ENCODE data around the gene UROC1. TPM values are rescaled to one million over a fixed set of nuclear protein-coding genes. Genes with fewer than 3 reads are reported as not detected.

Gene UROC1
- total and polyA plus RNA-seq, 5 donors from 2014 or later = not detected

DNA sequence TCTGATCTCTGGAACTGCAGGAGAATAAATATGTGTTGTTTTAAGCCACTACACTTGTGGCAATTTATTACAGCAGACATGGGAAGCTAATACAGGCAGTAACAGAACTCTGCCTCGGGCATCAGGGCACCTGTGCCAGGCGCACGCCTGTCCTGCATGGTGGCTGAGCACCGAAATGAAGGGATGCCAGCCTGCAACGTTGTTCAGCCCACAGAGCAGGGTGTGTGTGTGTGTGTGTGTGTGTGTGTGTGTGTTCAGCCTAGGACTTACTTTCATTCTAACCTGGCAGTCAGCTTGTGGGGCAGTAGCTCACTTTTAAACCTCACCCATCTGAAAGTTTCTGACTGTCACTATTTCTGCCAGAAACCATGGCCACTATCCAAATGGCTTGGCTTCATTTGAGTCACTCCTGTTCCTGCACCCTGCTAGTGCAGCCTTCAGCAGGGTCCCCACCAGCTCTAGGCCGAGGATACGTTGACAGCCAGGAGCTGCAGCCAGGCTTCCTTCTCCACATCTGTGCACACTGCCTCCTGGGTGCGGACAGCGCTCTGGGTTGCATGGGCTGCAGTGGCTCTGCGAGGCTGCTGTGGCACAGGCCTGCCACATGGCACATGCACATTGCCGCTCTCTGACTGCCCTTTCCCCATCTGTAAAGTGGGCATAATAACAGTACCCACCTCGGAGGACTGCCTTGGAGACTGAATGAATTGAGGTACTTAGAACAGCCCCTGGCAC is 4.5 kb downstream of the UROC1 start:
- H3K9me3 ChIP-seq (ENCODE audit: control insufficient read depth in 2 of 2, low read length in 2 of 2) = no peaks in the 10 kb centered on the region
- no peaks in the 10 kb centered on the region for H3K9me3 Mint-ChIP-seq
- DNase-seq (no peak), ATAC-seq (ENCODE audit: low read depth in 2 of 2) (no peak)
- H3K36me3 ChIP-seq (ENCODE audit: control insufficient read depth, insufficient read depth, low read length) = no peaks in the 10 kb centered on the region
- H3K27ac ChIP-seq (ENCODE audit: insufficient read depth, low read length, poor library complexity, severe bottlenecking) = no peak overlapping the region
- H3K4me1 Mint-ChIP-seq = no peaks in the 10 kb centered on the region
- no peaks in the 10 kb centered on the region for H3K4me1 ChIP-seq (ENCODE audit: control insufficient read depth, insufficient read depth, low read length, poor library complexity, severe bottlenecking)
- H3K27me3 Mint-ChIP-seq = no peaks in the 10 kb centered on the region
- H3K27me3 ChIP-seq (ENCODE audit: control insufficient read depth, insufficient read depth, low read length) = no peaks in the 10 kb centered on the region
- H3K27ac Mint-ChIP-seq = no peak overlapping the region
- no peaks in the 10 kb centered on the region for H3K36me3 Mint-ChIP-seq
- no peak overlapping the region for H3K4me3 ChIP-seq (ENCODE audit: low read depth, low read length)
- no peak overlapping the region for H3K4me3 Mint-ChIP-seq

DNA sequence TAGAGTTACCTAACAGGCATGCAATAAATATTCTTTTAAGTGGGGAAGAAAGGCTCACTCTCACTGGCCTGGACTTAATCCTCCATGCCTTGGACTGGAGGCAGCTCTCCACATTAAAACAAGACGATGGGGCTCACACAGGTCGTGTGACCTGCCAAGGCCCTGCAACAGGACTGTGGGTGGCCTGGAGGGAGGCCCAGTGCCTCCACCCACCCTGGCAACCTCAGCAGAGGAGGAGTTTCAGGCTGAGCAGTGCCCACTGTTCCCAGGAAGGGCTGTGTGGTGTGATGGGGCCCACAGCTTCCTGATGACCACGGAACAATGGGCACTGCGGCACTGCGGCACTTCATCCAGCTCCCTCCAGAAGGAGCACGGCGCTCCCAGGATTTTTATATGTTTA is 5.5 kb downstream of the UROC1 start:
- no peaks in the 10 kb centered on the region for H3K4me1 ChIP-seq (ENCODE audit: control insufficient read depth, insufficient read depth, low read length, poor library complexity, severe bottlenecking)
- no peak overlapping the region for H3K4me3 ChIP-seq (ENCODE audit: low read depth, low read length)
- Mint-ChIP-seq H3K4me3 (no peak overlapping the region), H3K4me1 (no peaks in the 10 kb centered on the region), H3K9me3 (no peaks in the 10 kb centered on the region), H3K27ac (no peak overlapping the region), H3K36me3 (no peaks in the 10 kb centered on the region), H3K27me3 (no peaks in the 10 kb centered on the region)
- H3K36me3 ChIP-seq (ENCODE audit: control insufficient read depth, insufficient read depth, low read length) = no peaks in the 10 kb centered on the region
- no peak overlapping the region for H3K27ac ChIP-seq (ENCODE audit: insufficient read depth, low read length, poor library complexity, severe bottlenecking)
- no peaks in the 10 kb centered on the region for H3K27me3 ChIP-seq (ENCODE audit: control insufficient read depth, insufficient read depth, low read length)
- no peaks in the 10 kb centered on the region for H3K9me3 ChIP-seq (ENCODE audit: control insufficient read depth in 2 of 2, low read length in 2 of 2)
- no peak for DNase-seq
- no peak for ATAC-seq (ENCODE audit: low read depth in 2 of 2)

DNA sequence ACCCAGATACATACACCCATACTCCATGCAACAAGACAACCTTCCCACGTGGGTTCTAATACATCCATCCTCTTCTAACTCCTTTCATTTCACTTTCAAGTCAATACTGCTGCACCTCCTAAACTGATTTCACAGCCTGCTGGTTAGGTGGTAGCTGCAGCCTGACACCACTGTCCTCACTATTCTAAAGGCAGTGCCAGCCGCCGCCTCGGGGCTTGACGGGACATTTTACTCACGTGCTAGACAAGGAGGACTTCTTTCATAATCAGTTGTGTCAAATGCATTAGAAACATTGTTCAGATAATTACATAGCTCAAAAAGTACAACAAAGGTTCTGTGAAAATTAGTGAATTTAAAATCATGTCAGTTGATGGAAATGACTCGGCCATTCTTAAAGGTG is 6.3 kb downstream of the UROC1 start:
- no peaks in the 10 kb centered on the region for H3K36me3 Mint-ChIP-seq
- no peaks in the 10 kb centered on the region for H3K9me3 Mint-ChIP-seq
- no peaks in the 10 kb centered on the region for H3K4me1 Mint-ChIP-seq
- Histone ChIP-seq H3K4me1 (ENCODE audit: control insufficient read depth, insufficient read depth, low read length, poor library complexity, severe bottlenecking) (no peaks in the 10 kb centered on the region), H3K4me3 (ENCODE audit: low read depth, low read length) (no peak overlapping the region), H3K9me3 (ENCODE audit: control insufficient read depth in 2 of 2, low read length in 2 of 2) (no peaks in the 10 kb centered on the region), H3K27me3 (ENCODE audit: control insufficient read depth, insufficient read depth, low read length) (no peaks in the 10 kb centered on the region), H3K36me3 (ENCODE audit: control insufficient read depth, insufficient read depth, low read length) (no peaks in the 10 kb centered on the region), H3K27ac (ENCODE audit: insufficient read depth, low read length, poor library complexity, severe bottlenecking) (no peak overlapping the region)
- H3K27me3 Mint-ChIP-seq = no peaks in the 10 kb centered on the region
- DNase-seq (no peak), ATAC-seq (ENCODE audit: low read depth in 2 of 2) (no peak)
- H3K27ac Mint-ChIP-seq = no peak overlapping the region
- no peak overlapping the region for H3K4me3 Mint-ChIP-seq

DNA sequence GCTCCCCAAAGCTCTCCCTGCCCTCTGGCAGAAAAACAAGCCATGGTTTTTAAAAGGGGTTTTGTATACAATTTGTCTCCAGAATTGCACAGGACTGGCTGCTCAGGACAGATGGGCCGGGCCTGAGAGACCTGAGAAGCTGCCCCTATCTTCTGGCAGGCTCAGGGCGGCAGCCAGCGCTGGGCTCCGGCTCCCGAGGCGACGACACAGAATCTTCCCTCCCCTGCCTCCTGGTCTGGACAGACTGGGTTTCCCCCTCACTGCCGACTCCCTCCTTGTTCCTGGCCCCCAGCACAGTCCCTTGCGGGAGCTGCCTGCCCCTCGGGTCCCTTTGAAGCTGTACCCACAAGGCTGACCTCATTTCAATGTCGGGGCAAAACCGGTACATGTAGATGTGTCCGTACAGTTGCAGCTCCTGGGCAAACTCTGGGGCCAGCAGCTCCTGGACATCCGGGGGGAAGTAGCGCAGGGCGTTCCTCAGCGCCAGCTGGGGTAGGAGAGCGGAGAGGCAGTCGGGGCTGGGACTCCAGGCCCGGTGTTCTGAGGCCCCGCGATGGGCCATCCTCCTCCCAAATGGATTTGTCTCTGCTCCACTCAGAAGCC is 7.2 kb downstream of the UROC1 start:
- Histone ChIP-seq H3K27ac (ENCODE audit: insufficient read depth, low read length, poor library complexity, severe bottlenecking) (no peak overlapping the region), H3K27me3 (ENCODE audit: control insufficient read depth, insufficient read depth, low read length) (no peaks in the 10 kb centered on the region), H3K4me1 (ENCODE audit: control insufficient read depth, insufficient read depth, low read length, poor library complexity, severe bottlenecking) (no peaks in the 10 kb centered on the region), H3K9me3 (ENCODE audit: control insufficient read depth in 2 of 2, low read length in 2 of 2) (no peaks in the 10 kb centered on the region), H3K4me3 (ENCODE audit: low read depth, low read length) (no peak overlapping the region), H3K36me3 (ENCODE audit: control insufficient read depth, insufficient read depth, low read length) (no peaks in the 10 kb centered on the region)
- H3K36me3 Mint-ChIP-seq = no peaks in the 10 kb centered on the region
- DNase-seq (no peak), ATAC-seq (ENCODE audit: low read depth in 2 of 2) (no peak)
- no peaks in the 10 kb centered on the region for H3K4me1 Mint-ChIP-seq
- H3K27me3 Mint-ChIP-seq = no peaks in the 10 kb centered on the region
- H3K4me3 Mint-ChIP-seq = no peak overlapping the region
- no peaks in the 10 kb centered on the region for H3K9me3 Mint-ChIP-seq
- no peak overlapping the region for H3K27ac Mint-ChIP-seq

DNA sequence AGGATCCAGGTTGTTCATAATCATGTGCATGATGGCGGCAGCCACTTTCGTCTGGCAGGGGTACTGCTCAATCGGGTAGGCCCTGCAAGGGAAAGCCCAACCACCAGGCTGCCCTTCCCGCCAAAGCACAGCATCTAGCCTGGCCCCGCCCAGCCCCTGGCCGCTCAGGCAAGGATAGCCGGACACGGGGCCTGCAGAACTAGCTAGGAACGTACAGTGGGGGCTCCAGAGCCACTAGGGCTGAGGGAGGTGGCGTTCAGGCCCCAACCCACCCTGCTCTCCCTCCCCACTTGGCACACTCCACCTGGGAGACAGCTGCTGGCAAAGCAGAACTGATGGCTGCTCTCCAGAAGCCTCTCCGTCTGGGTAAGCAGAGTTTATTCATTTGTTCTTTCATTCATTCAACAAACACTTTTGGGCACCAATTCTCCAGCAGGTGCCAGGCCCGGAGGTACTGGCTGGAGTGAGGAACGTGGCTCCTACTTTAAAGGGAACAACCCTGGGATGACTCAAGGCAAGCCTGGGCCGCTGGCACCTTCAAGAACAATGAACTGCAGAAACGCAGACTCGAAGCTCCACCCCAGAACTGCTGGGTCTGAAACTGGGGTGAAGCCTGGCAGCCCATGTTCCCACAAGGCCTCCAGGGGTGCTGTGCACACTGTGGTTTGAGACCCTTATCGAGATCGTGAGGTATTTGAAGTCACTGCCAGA is 7.8 kb downstream of the UROC1 start:
- Mint-ChIP-seq H3K27ac (no peak overlapping the region), H3K36me3 (no peaks in the 10 kb centered on the region), H3K4me3 (no peak overlapping the region), H3K9me3 (no peaks in the 10 kb centered on the region), H3K27me3 (no peaks in the 10 kb centered on the region), H3K4me1 (no peaks in the 10 kb centered on the region)
- Histone ChIP-seq H3K4me3 (ENCODE audit: low read depth, low read length) (no peak overlapping the region), H3K36me3 (ENCODE audit: control insufficient read depth, insufficient read depth, low read length) (no peaks in the 10 kb centered on the region), H3K27ac (ENCODE audit: insufficient read depth, low read length, poor library complexity, severe bottlenecking) (no peak overlapping the region), H3K4me1 (ENCODE audit: control insufficient read depth, insufficient read depth, low read length, poor library complexity, severe bottlenecking) (no peaks in the 10 kb centered on the region), H3K27me3 (ENCODE audit: control insufficient read depth, insufficient read depth, low read length) (no peaks in the 10 kb centered on the region), H3K9me3 (ENCODE audit: control insufficient read depth in 2 of 2, low read length in 2 of 2) (no peaks in the 10 kb centered on the region)
- ATAC-seq (ENCODE audit: low read depth in 2 of 2) (no peak), DNase-seq (no peak)

DNA sequence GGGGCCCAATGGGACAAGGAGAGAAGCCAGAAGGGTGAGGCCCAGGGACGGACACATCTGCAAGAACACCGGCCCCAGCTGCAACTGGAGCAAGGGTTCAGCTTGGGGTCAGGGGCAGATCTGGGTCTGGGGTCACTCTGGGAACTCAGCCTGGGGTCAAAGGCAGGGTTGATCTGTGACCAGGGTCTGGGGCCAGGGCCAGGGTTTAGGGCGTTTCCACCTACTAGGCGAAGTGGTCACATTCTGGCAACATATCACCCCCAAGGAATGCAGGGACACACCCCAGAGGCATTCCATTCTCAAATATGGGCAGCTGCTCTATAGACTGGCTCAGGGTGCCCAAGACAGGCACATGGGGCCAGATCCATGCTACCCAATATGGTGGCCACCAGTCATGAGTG is 9.0 kb downstream of the UROC1 start:
- Mint-ChIP-seq H3K27me3 (no peaks in the 10 kb centered on the region), H3K4me3 (no peak overlapping the region), H3K9me3 (no peaks in the 10 kb centered on the region), H3K4me1 (no peaks in the 10 kb centered on the region), H3K27ac (no peak overlapping the region), H3K36me3 (no peaks in the 10 kb centered on the region)
- DNase-seq = no peak
- Histone ChIP-seq H3K4me3 (ENCODE audit: low read depth, low read length) (no peak overlapping the region), H3K4me1 (ENCODE audit: control insufficient read depth, insufficient read depth, low read length, poor library complexity, severe bottlenecking) (no peaks in the 10 kb centered on the region), H3K27me3 (ENCODE audit: control insufficient read depth, insufficient read depth, low read length) (no peaks in the 10 kb centered on the region), H3K9me3 (ENCODE audit: control insufficient read depth in 2 of 2, low read length in 2 of 2) (no peaks in the 10 kb centered on the region), H3K36me3 (ENCODE audit: control insufficient read depth, insufficient read depth, low read length) (no peaks in the 10 kb centered on the region), H3K27ac (ENCODE audit: insufficient read depth, low read length, poor library complexity, severe bottlenecking) (no peak overlapping the region)
- ATAC-seq (ENCODE audit: low read depth in 2 of 2) = no peak

DNA sequence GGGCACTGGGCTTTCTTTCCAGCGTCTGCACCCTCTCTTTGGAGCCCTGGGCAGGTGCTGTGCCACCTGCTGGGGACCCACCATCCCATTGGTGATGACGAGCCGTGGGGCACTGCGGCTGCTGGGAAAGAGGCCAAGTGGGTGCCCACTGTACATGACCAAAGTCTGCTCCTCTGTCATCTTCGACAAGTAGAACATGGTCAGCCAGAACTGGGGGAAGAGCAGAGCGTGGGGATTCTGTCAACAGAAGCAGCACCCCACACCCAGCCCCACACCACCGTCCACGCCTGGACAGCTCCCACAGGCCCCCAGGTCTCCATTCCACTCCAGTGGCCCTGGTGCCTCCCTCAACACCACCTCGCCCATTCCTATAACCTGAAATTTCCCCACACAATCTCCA is 9.7 kb downstream of the UROC1 start:
- no peak for DNase-seq
- Histone ChIP-seq H3K4me3 (ENCODE audit: low read depth, low read length) (no peak overlapping the region), H3K4me1 (ENCODE audit: control insufficient read depth, insufficient read depth, low read length, poor library complexity, severe bottlenecking) (no peaks in the 10 kb centered on the region), H3K27ac (ENCODE audit: insufficient read depth, low read length, poor library complexity, severe bottlenecking) (no peak overlapping the region), H3K9me3 (ENCODE audit: control insufficient read depth in 2 of 2, low read length in 2 of 2) (no peaks in the 10 kb centered on the region), H3K27me3 (ENCODE audit: control insufficient read depth, insufficient read depth, low read length) (no peaks in the 10 kb centered on the region), H3K36me3 (ENCODE audit: control insufficient read depth, insufficient read depth, low read length) (no peaks in the 10 kb centered on the region)
- no peaks in the 10 kb centered on the region for H3K27me3 Mint-ChIP-seq
- H3K4me3 Mint-ChIP-seq = no peak overlapping the region
- ATAC-seq (ENCODE audit: low read depth in 2 of 2) = no peak
- H3K4me1 Mint-ChIP-seq = no peaks in the 10 kb centered on the region
- H3K27ac Mint-ChIP-seq = no peak overlapping the region
- H3K9me3 Mint-ChIP-seq = no peaks in the 10 kb centered on the region
- no peaks in the 10 kb centered on the region for H3K36me3 Mint-ChIP-seq

DNA sequence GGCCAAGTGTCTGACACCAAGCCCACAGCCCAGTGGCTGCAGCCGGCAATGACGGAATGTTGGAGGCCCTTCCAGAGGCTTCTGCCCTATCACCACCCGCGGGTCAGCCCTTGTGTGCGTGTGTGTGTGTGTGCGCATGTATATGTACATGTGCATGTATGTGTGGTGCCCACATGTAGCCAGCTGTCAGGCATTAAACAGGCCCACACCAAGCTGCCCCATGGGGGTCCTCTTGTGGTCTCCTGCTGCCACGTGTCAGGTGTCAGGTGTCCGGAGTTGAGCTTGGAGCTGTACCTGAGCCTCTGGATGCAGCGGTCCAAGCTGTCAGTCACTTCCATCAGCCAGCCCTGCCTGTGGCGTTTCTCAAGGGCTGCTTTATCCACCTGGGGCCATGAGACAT is 13.9 kb downstream of the UROC1 start:
- Histone ChIP-seq H3K4me1 (ENCODE audit: control insufficient read depth, insufficient read depth, low read length, poor library complexity, severe bottlenecking) (no peaks in the 10 kb centered on the region), H3K27me3 (ENCODE audit: control insufficient read depth, insufficient read depth, low read length) (no peaks in the 10 kb centered on the region), H3K27ac (ENCODE audit: insufficient read depth, low read length, poor library complexity, severe bottlenecking) (no peak overlapping the region), H3K4me3 (ENCODE audit: low read depth, low read length) (no peak overlapping the region), H3K9me3 (ENCODE audit: control insufficient read depth in 2 of 2, low read length in 2 of 2) (no peaks in the 10 kb centered on the region), H3K36me3 (ENCODE audit: control insufficient read depth, insufficient read depth, low read length) (no peaks in the 10 kb centered on the region)
- H3K9me3 Mint-ChIP-seq = no peaks in the 10 kb centered on the region
- H3K36me3 Mint-ChIP-seq = no peaks in the 10 kb centered on the region
- peaks cover 0 to 1% (median 0%) of the 10 kb centered on the region in 4 donors for H3K4me1 Mint-ChIP-seq
- DNase-seq (no peak), ATAC-seq (ENCODE audit: low read depth in 2 of 2) (no peak)
- H3K27ac Mint-ChIP-seq = no peak overlapping the region
- H3K4me3 Mint-ChIP-seq = no peak overlapping the region
- no peaks in the 10 kb centered on the region for H3K27me3 Mint-ChIP-seq

All from CD4-positive, CD25-positive, alpha-beta regulatory T cell (primary cell).